Neural cell (in vitro differentiated cells): ENCODE results near the gene MLLT10.

ENCODE experiments used
- EZH2 ChIP-seq: fragments of 200-600, 300-800 bp; shearing (Covaris generic), sonication (generic); IDR thresholded peaks from 2 replicates; pipeline ENCODE4 v1.6.1; 2014; ENCODE audit warnings: antibody characterized with exemption, low read length, borderline replicate concordance, mild to moderate bottlenecking; ENCODE audit not compliant: insufficient read depth, poor library complexity, severe bottlenecking
- TAF1 ChIP-seq: IDR thresholded peaks from 2 replicates; pipeline ENCODE4 v1.6.1; 2012; ENCODE audit warnings: low read depth
- TF ChIP-seq, protein P1 (sequence below): fragments of 450-650 bp; IDR thresholded peaks from 2 replicates; pipeline ENCODE4 v1.5.1; 2014; ENCODE audit warnings: antibody characterized with exemption, mild to moderate bottlenecking, moderate library complexity; ENCODE audit not compliant: poor library complexity, severe bottlenecking

DNA sequence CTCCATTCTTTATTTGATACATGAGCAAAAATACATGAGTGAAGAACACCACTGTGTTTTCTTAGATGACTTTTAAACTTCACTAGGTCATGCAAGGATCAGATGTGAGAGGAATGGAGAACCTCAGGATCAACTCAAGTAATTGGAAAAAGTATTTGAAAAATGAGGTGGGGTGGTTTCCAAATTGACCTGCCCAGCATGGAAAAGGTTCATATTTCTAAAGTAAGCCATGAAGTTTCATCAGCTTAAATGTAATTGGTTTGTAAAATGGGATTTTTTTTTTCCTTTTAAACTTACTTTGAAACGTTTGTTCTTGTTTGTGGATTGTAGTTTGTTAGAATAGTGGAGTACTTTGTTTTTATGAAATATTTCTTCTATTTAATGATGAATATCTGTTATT, 134.8 kb downstream of the MLLT10 start:
- TF ChIP-seq TAF1 = no peak
- TF ChIP-seq, protein P1, sequence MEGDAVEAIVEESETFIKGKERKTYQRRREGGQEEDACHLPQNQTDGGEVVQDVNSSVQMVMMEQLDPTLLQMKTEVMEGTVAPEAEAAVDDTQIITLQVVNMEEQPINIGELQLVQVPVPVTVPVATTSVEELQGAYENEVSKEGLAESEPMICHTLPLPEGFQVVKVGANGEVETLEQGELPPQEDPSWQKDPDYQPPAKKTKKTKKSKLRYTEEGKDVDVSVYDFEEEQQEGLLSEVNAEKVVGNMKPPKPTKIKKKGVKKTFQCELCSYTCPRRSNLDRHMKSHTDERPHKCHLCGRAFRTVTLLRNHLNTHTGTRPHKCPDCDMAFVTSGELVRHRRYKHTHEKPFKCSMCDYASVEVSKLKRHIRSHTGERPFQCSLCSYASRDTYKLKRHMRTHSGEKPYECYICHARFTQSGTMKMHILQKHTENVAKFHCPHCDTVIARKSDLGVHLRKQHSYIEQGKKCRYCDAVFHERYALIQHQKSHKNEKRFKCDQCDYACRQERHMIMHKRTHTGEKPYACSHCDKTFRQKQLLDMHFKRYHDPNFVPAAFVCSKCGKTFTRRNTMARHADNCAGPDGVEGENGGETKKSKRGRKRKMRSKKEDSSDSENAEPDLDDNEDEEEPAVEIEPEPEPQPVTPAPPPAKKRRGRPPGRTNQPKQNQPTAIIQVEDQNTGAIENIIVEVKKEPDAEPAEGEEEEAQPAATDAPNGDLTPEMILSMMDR = no peak
- no peak for TF ChIP-seq EZH2
